Stimulated activated CD8-positive, alpha-beta memory T cell treated with anti-CD3 and anti-CD28 coated beads, Interleukin-12 subunit alpha, Interleukin-12 subunit beta, amount 100 ng/mL, for 4 hours (primary cell): ENCODE results near the gene NUCKS1.

Source experiments
- DNase-seq: peaks from one replicate; pipeline ENCODE4 v3.0.0-alpha.2; 2020; ENCODE audit warnings: low read depth

NUCKS1 gene

DNA sequence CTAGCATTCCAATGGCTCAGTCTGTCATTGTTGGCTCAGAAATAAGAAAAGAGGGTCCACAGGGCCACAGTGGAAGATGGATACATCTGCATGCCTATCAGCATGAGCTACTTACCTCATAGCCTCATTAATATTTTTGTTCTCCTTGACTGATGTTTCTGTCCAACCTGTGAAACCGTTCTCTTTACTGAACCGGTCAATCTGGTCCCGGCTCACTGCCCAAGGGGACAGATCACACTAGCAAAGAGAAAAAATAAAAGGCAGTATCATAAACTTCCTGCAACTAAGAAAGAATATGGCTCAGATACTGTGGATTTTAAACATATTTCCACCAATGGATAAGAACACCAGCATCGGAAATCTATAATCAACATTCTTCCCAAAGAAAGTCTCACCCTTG, 20.6 kb upstream of the NUCKS1 start:
- DNase-seq, result no peak

DNA sequence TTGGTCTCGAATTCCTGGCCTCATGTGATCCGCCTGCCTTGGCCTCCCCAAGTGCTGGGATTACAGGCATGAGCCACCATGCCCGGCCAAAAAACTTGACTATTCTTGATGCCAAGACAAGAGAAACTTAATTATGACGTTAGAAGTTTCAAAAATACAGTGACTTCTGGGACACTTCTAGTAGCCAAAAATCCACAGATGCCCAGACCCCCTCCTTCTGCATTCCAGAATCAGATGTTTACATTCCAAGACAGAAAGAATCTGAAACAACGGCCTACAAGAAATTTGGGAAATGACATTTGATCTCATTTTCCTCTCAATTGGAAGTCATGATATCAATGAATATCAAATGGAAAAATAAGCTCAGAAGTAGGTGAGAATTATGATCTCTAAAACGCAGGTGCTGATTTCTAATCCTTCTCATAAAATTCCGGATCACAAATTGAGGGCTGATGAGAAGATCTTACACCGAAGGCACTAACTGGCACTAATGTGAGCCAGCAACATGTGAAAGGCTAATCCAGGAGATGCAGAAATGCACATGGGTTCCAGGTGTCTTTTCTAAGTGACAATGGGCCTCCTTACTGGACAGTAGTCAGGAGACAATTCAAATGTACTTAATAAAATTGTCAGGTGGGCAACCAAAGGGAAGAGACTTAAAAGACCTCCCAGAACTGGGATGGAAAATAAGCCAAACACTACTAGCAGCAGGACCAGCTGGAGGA, 19.8 kb upstream of the NUCKS1 start:
- DNase-seq, result no peak

DNA sequence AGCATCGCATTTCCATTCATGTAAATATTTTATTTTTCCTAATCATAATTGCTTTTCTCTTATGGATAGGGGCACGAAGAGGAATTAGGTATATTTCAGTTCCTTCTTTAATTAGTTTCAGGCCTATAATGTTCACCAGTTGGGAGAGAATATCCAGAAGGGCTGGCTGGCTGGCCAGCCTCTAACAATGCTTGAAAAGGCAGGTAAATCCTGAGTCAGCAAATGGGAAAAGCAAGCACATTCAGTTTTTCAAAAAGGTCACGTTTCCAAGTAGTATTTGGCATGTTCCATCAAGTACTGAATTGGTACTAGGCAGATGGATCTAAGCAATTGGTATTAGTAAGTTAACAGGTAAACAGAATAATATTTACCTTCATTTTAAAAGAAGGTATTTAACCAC, 17.3 kb upstream of the NUCKS1 start:
- no peak for DNase-seq

DNA sequence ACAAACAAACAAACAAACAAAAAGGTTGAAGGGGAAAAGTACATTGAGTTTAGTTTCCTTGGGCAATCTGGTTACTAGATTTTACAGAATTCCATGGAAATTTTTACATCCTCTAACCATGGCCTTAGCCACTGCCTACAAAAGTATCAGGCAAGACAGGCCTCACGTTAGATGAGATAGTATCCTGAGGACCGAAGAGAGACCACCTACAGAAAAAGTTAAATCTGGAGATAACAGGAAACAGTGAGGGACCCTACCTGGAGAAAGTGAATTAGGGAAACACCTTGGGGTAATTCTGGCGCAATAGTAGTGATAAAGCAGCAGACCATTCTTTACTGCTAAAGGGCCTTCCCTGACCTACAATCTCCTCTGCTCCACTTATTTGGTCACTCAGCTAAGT, 16.6 kb upstream of the NUCKS1 start:
- DNase-seq, result no peak

DNA sequence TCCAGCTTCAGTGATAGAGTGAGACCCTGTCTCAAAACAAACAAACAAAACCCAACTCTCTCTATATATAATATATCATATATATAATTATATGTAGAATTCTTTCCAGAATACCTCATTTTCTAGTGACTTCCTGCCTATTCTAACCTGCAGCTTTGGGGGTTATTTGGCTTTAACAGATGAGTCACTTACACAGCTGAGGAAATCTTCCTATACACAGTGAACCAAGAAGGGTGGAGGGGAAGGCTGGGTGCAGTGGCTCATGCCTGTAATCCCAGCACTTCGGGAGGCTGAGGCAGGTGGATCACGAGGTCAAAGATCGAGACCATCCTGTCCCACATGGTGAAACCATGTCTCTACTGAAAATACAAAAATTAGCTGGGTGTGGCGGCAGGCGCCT, 16.1 kb upstream of the NUCKS1 start:
- DNase-seq, result no peak

DNA sequence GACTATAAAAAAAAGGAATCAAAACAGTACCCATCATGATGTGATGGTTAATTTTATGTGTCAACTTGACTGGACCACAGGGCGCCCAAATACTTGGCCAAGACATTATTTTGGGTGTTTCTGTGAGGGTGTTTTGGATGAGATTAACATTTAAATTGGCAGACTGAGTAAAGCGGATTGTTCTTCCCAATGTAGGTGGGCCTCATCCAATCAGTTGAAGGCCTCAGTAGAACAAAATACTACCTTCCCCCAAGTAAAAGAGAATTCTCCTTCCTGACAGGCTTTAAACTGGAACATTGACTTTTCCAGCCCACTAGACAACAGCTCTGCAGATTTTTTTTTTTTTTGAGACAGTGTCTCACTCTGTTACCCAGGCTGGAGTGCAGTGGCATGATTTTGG, 14.6 kb upstream of the NUCKS1 start:
- DNase-seq, result no peak

DNA sequence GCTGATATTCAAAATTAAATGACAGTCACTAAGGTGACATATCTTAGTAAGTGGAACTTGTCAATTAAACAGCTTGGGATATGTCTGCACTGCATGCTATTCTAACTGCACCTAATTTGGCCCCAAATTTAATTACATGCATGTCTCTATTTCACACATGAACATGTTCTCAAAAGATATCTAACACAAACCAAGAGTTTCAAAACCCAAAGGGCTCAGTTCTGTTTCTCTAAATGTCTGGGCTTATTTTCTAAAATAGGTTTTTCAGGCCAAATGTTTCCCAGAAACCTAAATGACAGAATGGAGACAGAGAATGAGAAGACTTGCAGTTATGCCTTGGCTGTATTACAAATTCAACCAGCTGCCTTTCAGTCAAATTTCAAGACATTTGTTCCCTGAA, 14.0 kb upstream of the NUCKS1 start:
- DNase-seq, result no peak

DNA sequence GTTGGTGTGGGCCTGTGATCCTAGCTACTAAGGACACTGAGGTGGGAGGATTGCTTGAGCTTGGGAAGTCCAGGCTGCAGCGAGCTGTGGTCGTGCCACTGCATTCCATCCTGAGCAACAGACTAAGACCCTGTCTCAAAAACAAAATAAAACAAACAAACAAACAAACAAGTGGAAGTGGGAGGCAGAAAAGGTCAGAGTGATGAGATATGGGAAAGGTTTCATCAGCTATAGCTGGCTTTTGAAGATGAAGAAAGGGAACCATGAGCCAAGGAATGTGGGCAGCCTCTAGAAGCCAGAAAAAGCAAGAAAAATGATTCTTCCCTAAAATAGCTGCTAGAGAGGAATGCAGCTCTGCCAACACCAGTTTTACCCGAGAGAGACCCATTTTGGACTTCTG, 10.6 kb upstream of the NUCKS1 start:
- DNase-seq, result no peak

DNA sequence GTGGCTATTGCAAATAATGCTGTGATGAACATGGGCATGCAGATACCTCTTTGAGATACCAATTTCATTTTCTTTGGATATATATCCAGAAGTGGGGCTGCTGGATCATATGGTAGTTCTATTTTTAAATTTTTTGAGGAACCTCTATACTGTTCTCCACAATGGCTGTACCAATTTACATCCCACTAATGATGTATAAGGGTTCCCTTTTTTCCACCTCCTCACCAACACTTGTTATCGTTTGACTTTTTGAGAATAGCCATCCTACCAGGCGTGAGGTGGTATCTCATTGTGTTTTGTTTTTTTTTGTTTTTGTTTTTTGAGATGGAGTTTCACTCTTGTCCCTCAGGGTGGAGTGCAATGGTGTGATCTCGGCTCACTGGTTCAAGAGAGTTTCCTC, 6.6 kb upstream of the NUCKS1 start:
- DNase-seq, result no peak

DNA sequence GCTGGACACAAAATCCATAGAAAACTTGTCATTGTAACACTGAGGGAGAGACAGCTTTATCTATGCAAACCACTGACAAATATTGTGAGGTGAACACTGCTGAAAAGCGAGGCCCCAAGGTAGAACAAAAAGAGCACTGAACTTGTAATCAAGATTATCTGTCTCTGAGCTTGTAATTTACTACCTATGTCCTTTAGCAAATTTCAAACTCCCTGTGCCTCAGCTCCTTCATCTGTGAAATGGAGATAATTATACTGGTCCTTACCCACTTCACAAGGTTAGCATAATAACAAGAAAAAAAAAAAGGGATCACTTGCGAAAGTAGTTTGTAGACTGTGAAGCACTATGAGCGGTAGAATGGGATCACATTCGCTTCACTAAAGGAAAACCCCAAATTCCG, 4.9 kb upstream of the NUCKS1 start:
- DNase-seq, result no peak

DNA sequence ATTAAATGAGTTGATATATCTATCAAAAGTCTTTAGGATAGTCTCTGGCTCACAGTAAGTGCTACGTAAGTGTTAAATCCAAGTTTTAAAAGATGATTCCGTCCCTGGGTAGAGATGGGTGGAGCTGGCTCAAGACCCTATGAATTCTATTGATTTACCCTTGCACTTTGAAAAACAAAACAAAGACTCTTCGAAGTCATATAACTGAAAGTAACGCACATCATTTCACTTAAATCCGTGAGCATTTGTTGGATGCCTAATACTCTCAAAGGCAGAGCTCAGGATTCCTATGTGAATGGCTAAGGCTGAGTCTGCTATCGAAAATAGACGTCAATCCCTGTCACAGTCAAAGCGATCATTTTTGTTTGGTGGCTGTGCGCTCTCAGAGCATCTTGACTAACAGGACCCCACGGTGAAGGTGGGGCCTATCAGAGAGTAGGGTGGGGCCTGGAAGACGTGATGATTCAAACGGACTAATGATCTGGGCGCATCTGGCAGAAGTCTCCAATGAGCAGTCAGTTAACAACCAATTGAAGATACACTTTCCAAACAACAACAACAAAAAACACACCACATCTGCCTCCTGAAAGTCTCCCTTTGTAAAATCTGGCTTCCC, 1.2 kb upstream of the NUCKS1 start:
- no peak for DNase-seq

DNA sequence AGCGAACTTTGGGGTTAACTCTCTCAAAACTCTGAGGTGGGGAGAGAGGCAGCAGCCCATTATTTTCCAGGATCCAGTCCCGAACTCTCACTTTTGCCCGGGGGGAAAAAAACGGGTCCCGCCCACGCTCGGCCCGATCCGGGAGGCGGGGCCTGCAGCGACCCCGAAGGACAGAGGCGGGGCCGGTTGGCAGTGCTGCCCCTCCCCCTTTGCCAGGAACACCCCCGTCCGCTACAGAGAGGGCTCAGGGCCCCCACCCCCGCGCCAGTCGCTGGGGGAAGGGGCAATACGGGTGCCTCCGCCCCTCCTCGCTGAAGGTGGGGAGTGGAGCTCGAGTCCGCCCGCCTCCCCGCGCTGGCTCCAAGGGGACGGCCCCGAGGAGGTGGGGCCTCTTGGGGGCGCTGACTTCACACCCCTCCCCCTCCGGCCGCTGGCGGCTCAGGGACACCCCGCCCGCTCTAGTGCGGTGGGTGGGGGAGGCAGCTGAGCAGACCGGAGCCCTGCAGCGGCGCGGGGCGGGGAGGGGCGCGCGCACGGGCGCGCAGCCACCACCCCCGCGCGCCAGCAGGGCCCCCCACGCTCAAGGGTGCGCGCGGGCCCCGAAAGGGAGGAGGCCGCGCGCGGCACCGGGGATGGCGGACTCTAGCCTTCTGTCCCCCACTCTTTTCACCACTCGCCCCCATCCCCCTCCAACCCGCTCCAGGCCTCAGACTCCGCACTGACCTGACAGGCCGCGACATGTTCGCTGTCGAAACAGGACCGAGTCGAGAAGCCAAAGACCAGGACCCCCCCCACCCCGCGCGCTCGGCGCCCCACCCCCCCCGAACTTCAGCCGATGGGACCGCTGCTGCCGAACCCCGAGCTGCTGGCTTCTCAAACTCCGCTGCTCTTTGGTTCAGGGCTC, 496 bp downstream of the NUCKS1 start:
- peak; percentile 96 for DNase-seq

DNA sequence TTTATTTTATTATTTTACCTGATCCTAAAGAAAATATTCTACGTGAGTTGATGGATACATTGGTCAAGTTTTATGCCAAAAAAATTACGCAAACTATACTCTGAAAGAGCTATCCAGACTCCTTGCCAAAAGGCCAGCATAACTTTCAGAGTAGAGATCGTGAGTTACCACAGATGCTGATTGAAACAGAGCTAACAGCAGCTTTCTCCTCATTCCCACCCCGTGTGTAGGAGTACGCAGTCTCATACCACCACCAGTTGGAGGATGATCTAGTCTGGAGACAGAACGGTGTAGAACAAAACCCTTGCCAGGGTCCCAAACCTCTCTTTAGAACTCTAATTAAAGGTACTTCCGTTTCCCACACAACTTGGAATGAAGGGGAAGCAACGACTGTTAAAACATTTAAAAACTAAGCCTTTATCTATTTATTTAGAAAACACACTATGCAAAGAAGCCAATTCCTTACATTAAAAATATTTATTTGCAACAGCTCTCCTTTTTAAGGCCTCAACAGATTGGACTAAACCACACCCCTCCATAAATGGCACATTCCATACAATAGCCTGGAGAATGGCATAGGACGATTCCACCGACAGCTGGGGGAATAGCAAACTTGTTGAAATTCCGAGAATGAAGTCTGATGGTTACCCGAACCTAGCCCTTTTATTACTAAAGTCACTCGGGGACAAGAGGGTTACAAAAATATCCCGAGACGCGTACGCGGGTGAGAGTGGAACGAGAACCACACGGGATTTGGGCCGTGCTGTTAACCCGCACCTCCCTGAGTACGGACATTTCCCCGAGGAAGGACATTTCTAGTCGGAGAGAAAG, 1.4 kb downstream of the NUCKS1 start:
- DNase-seq, result no peak

DNA sequence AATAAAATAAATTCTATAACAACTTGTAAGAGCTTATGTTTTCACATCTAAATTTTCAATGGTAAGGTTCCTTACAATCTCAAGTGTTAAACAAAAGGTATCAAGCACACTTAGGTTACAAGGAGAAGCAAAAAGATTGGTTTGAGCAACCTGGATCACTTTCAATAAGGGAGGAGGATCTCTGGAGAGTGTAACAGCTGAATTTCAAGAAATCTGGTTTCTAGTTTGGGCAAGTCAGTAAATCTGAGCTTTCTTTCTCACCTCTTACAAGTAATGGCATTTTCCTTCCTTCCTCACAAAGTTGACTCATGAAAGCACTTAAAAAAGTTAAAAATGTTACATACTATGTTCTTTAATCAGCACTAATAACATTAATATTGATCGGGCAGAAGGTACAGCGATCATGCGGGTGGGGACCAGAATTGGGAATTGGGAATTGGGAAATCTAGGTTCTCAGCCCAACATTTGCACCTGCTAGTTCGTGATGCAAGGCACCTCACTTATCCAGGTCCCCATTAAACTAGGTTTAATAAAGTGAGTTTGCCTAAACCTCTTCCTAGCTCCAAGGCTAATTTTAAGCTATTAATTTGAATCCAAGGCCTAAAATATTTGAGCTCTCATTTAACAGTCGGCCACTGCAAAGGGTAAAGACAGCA, 3.1 kb downstream of the NUCKS1 start:
- no peak for DNase-seq

DNA sequence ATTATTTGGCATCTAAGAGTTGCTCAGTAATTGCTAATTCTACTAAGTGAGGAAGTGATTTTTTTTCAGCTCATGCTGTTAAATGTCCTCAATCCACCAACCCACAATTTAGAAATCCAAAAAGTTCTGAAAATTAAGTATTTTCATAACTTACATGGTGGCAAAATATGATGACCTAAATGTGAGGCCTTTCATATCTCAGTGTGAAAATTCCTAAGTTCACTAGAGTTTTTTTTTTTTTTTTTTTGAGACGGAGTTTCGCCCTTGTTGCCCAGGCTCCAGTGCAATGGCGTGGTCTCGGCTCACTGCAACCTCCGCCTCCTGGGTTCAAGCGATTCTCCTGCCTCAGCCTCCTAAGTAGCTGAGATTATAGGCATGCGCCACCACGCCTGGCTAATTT, 5.6 kb downstream of the NUCKS1 start:
- no peak for DNase-seq

DNA sequence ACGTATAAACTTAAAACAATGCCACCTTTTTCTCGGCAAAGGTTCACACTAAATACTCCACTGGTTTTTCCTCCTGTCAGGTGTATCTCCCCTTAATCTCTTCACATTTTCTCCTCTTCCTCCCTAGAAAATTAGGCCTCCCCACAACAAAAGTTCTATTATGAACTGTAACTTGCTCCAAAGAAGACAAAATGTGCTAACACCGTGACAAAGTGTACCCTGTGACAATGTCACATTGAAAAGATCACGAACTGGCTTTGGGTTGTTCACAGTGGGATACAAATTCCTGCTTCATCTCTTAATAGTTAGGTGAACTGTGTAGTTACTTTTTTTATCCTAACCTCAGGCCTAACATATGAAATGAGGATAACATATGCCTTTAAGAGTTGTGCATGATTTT, 6.0 kb downstream of the NUCKS1 start:
- no peak for DNase-seq

DNA sequence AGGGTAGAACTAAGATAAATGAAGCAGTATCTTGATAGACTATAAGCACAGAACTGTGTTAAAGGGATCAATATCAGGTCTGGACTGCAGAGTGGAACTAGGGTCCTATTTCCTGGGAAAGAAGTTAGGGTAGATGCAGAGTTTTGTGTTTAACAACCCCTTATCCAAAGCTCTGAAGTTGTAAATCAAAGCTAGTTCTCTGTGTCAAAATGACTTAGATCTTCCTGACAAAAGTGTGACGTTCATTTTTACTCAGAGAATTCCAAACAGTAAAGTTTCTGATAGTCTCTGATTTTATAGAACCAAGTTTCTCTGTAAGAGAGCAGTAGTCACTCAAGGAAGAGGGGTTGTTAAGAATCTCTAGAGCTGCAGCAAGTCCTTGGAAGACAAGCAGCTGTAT, 8.3 kb downstream of the NUCKS1 start:
- no peak for DNase-seq

DNA sequence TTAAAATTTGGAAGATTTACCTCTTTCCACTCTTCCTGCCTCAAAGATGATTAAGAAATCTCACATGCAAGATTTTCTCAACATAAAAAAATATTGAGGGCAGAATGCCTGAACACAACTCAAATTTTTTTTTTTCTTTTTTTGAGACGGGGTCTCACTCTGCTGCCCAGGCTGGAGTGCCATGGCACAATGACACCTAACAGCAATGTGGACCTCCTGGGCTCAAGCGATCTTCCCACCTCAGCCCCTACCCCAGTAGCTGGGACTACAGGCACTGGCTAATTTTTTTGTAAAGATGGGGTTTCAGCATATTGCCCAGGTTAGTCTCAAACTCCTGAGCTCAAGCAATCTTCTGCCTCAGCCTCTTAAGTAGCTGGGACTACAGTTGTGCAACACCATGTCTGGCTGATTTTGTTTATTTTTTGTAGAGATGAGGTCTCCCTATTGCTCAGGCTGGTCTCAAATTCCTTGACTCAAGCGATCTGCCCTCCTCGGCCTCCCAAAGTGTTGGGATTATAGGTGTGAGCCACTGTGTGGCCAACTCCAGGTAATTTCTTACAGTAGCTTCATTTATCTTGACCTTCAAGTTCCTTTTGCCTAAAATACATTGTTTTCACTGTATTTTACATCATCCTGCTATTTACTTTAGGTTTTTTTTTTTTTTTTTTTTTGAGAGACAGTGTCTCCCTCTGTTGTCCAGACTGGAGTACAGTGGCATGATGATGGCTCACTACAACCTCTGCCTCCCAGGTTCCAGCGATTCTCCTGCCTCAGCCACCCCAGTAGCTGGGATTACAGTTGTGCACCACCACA, 10.4 kb downstream of the NUCKS1 start:
- DNase-seq, result no peak

DNA sequence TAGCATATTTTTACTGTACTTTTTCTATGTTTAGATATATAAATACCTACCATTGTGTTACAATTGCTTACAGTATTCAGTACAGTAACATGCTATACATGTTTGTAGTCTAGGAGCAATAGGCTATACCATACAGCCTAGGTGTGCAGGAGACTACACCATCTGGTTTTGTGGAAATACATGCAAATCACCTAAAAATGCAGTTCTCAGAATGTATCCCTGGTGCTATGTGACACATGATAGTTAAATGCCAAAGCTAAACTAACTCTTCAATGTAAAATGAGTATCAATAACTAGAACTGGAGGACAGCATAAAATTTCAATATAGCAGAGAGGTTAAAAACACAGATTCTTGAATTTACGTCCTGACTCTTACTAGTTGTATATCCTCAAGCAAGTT, 14.8 kb downstream of the NUCKS1 start:
- DNase-seq, result no peak

DNA sequence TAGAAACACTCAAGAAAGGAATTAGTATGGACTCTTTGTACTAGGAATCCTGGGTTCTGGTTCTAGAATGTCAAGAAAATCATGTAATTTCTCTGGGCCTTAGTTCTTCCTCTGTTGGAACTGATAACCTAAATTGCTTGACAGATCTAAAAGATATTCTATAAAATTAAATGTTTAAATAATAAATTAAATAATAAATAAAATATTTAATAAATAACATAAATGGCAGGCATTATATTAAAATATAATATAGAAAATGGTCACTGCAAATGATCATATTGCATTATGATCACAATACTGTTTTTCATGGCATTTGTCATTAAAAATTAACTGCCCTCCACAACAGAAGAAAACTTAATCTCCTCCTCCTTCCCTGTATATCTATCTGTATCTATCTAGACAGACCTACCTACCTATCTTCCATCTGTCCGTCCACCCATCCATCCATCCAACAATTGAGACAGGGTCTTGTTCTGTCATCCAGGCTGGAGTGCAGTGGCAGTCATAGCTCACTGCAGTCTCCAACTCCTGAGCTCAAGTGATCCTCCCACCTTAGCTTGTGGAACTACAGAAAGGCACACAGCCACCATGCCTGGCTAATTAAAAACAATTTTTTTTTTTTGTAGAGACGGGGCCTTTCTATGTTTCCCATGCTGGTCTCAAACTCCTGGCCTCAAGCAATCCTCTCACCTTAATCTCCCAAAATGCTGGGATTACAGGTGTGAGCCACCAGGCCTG, 16.4 kb downstream of the NUCKS1 start:
- DNase-seq, result no peak
